Measurements from ENCODE around the gene TRAF2.

Gene TRAF2

GRCh38 chr9:136856541-136857141 lies 29.7 kb upstream of the TRAF2 start:
- TF ChIP-seq CTCF (IDR thresholded peaks at IDR 0.05; ENCODE audit: low read depth, low read length), result no peak
- in situ Hi-C loops (cut with HindIII; ENCODE audit: low sequenced_read_pairs), result no loop called here
- no peak for DNase-seq (ENCODE audit: low read depth, low spot score)
- no peak overlapping the region for H3K4me3 ChIP-seq (ENCODE audit: low read depth, low read length)

- DNase-seq (ENCODE audit: low read depth, low spot score), result no peak
- no peak for TF ChIP-seq CTCF (IDR thresholded peaks at IDR 0.05; ENCODE audit: low read depth, low read length)
- no peak overlapping the region for H3K4me3 ChIP-seq (ENCODE audit: low read depth, low read length)
- in situ Hi-C loops (cut with HindIII; ENCODE audit: low sequenced_read_pairs), result no loop called here
Measured at GRCh38 chr9:136857166-136857565, 29.1 kb upstream of the TRAF2 start.

- TF ChIP-seq CTCF (IDR thresholded peaks at IDR 0.05; ENCODE audit: low read depth, low read length), result no peak
- no peak for DNase-seq (ENCODE audit: low read depth, low spot score)
- H3K4me3 ChIP-seq (ENCODE audit: low read depth, low read length), result no peak overlapping the region
- in situ Hi-C loops (cut with HindIII; ENCODE audit: low sequenced_read_pairs), result no loop called here
Measured at GRCh38 chr9:136857581-136858412, 28.5 kb upstream of the TRAF2 start.

GRCh38 chr9:136858452-136858843 lies 27.9 kb upstream of the TRAF2 start:
- TF ChIP-seq CTCF (IDR thresholded peaks at IDR 0.05; ENCODE audit: low read depth, low read length), result no peak
- no peak for DNase-seq (ENCODE audit: low read depth, low spot score)
- in situ Hi-C loops (cut with HindIII; ENCODE audit: low sequenced_read_pairs), result no loop called here
- H3K4me3 ChIP-seq (ENCODE audit: low read depth, low read length), result no peak overlapping the region

- in situ Hi-C loops (cut with HindIII; ENCODE audit: low sequenced_read_pairs), result no loop called here
- TF ChIP-seq CTCF (IDR thresholded peaks at IDR 0.05; ENCODE audit: low read depth, low read length), result no peak
- peak; percentile 41 for DNase-seq (ENCODE audit: low read depth, low spot score)
- no peak overlapping the region for H3K4me3 ChIP-seq (ENCODE audit: low read depth, low read length)
Measured at GRCh38 chr9:136858844-136859757, 27.2 kb upstream of the TRAF2 start.

GRCh38 chr9:136860529-136860928 lies 25.8 kb upstream of the TRAF2 start:
- no peak for DNase-seq (ENCODE audit: low read depth, low spot score)
- in situ Hi-C loops (cut with HindIII; ENCODE audit: low sequenced_read_pairs), result no loop called here
- no peak for TF ChIP-seq CTCF (IDR thresholded peaks at IDR 0.05; ENCODE audit: low read depth, low read length)

More at GRCh38 chr9:136860529-136860928, 25.8 kb upstream of the TRAF2 start:
- no peak overlapping the region for H3K4me3 ChIP-seq (ENCODE audit: low read depth, low read length)

Measured in astrocyte of the spinal cord (primary cell).